Glomerular endothelial cell (primary cell): ENCODE results near the gene NOL11. TPM values are rescaled to one million over a fixed set of nuclear protein-coding genes. Genes with fewer than 3 reads are reported as not detected.
"Not testable (repeated sequence)": the region's sequence is repeated elsewhere in the genome, so short reads cannot be mapped to it uniquely, and the experiment has no call there.

Experiments used
- DNase-seq: peaks from one replicate; pipeline ENCODE4 v3.0.0-alpha.2; 2011; ENCODE audit warnings: low read depth, low spot score; ENCODE audit errors: extremely low read depth
- total RNA-seq: library from RNA; depleted of rRNA; stranded (reverse); fragments of >200 nt; gene quantifications from 2 replicates; pipeline ENCODE4 v1.2.3, GENCODE V29; 2015

The NOL11 gene
- total RNA-seq, 1 donor from 2014 or later, result 31.7 TPM

GRCh38 chr17:67752160-67752559, 34.4 kb downstream of the NOL11 start:
- not testable (repeated sequence) for DNase-seq

- DNase-seq, result no peak
These were observed 35.3 kb downstream of the NOL11 start for GRCh38 chr17:67753026-67753425.

GRCh38 chr17:67754001-67754400, 36.3 kb downstream of the NOL11 start:
- DNase-seq, result no peak

- not testable (repeated sequence) for DNase-seq
These were observed 37.0 kb downstream of the NOL11 start for GRCh38 chr17:67754686-67755085.

- DNase-seq, result not testable (repeated sequence)
These were observed 39.0 kb downstream of the NOL11 start for GRCh38 chr17:67756766-67757165.

- DNase-seq, result no peak
These were observed 41.8 kb downstream of the NOL11 start for GRCh38 chr17:67759355-67760171.

- no peak for DNase-seq
These were observed 47.9 kb downstream of the NOL11 start for GRCh38 chr17:67765623-67766022.

GRCh38 chr17:67769231-67769630, 51.5 kb downstream of the NOL11 start:
- no peak for DNase-seq

GRCh38 chr17:67770539-67770938, 52.8 kb downstream of the NOL11 start:
- no peak for DNase-seq

GRCh38 chr17:67772679-67773078, 54.9 kb downstream of the NOL11 start:
- no peak for DNase-seq

GRCh38 chr17:67773246-67773645, 55.5 kb downstream of the NOL11 start:
- no peak for DNase-seq

- no peak for DNase-seq
These were observed 61.4 kb downstream of the NOL11 start for GRCh38 chr17:67779098-67779672.

GRCh38 chr17:67784364-67785121, 66.8 kb downstream of the NOL11 start:
- no peak for DNase-seq

GRCh38 chr17:67785122-67785477, 67.4 kb downstream of the NOL11 start:
- no peak for DNase-seq

- no peak for DNase-seq
These were observed 67.8 kb downstream of the NOL11 start for GRCh38 chr17:67785504-67785903.

Other genes with a start within 250 kb of the NOL11 start
- 44.4 and 63.8 TPM in 2 replicates for gene BPTF, start 107.6 kb downstream of the NOL11 start, total RNA-seq